GM19099 (cell line): ENCODE results near the gene DCTN5.

ENCODE experiments used
- POLR2A ChIP-seq: IDR thresholded peaks from 3 replicates; pipeline ENCODE4 v1.6.1; 2011; ENCODE audit warnings: low read depth; ENCODE audit not compliant: insufficient read length; ENCODE audit errors: extremely low read depth

DCTN5 gene

DNA sequence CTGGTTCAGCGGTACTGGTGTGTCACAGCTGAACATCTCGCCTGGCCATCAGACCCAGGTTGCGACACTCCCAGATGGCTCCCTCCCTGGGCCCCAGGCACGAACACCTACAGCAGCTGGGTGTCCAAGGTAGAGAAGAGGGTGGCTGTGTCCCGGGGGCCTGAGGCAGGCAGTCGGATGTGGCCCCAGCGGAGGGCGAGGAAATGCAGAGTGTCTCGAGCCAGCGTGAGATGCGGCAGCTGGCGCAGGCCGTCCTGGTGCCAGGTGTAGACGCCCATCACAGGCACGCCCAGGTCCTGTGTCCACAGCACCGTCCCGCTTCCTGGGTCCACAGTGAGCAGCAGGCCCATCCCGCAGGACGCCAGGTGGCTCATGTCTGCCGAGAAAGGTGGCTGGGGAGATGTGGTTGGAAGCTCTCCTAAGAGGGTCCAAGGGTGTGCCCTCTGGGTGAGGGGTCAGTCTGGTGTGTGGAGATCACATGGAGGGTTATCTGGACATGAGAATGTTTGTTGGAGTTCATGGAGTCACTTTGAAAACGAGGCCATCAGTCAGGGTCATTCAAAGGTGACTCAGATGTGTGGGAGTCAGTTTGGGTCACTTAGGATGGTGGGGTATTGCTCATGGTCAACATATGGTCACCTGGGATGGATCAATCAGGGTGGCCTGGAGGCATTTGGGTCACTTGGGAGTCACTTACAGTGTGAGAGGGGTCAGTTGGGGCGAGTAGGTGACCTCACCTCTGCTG, 63.7 kb downstream of the DCTN5 start:
- TF ChIP-seq POLR2A, result no peak

DNA sequence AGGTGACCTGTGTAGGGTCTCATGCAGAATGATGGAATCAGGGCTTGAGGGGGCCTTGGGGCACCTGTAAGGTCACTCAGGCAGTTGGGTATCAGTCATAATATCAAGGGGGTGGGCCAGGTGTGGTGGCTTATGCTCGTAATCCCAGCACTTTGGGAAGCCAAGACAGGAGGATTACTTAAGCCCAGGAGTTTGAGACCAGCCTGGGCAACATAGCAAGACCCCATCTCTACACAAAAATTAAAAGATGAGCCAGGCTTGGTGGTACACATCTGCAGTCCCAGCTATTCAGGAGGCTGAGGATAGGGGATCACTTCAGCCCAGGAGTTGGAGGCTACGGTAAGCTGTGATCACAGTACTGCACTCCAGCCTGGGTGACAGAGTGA, 64.2 kb downstream of the DCTN5 start:
- no peak for TF ChIP-seq POLR2A

DNA sequence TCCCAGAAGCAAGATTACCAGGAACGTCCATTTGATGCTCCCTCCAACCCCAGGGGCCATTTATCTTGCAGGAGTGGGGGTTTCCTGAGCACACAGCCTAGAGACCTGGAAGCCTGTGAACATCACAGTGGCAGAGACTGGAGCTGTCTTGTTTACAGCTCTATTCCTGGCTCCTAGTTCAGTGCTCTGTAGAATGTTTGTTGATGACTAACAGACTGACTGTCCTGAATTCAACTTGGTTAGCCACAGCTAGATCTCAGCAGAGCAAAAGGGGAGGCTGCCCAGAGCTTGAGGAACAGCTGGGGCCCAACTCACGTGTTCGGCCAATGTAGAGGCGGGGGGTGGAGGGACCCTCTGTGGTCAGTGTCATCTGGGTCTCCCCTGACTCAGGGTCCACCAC, 65.2 kb downstream of the DCTN5 start:
- TF ChIP-seq POLR2A, result no peak

DNA sequence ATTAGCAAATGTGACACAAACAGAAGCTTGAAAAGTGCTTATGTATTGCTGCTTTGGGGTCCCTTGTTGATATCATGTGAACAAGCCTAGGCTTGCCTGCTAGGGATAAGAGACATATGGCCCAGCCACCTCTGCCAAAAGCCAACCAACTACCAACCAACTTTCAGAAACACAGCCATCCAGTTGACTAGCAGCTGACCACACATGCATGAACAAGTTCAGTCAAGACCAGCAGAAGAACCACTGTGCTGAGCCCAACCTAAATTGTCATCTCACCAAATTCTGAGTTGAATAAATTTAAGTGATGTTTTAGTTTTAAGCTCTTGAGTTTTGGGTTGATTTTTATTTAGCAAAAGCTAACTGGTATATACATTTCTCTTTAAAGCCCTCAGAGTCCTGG, 68.3 kb downstream of the DCTN5 start:
- TF ChIP-seq POLR2A, result no peak

DNA sequence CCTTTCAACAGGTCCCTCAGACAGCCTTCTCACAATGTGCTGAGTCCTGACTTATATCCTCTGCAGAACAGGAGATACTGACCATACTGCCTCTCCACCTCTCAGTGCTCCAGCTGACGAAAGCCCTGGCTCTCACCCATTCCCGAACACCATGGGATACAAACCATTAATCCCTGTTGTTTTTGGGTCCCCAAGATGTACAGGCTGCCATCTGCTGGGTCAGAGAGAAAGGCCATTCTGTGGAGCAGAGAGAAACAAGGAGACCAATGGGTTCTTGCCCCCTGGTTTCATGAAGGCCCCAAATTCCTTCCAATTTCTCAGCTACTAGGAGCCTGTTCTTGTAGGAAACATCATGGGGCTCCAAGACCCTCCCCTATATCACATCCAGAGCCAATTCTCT, 68.7 kb downstream of the DCTN5 start:
- no peak for TF ChIP-seq POLR2A

DNA sequence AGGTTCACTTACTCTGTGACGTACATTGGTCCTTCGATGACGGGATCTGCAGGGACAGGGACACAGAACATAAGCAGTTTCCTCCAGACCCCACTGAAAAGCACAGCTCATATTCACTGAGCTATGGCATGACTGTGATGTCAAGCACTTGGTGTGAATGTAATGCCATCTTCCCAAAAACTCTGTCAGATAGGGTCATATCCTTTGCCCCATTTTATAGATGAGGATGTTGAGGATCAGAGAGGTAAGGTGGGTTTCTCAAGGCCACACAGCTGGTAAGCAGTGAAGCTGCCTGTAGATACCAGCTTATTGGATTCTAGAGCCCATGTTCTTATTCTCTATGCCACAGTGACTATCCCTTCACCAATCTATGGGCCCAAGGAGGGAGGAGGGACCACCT, 69.2 kb downstream of the DCTN5 start:
- no peak for TF ChIP-seq POLR2A

DNA sequence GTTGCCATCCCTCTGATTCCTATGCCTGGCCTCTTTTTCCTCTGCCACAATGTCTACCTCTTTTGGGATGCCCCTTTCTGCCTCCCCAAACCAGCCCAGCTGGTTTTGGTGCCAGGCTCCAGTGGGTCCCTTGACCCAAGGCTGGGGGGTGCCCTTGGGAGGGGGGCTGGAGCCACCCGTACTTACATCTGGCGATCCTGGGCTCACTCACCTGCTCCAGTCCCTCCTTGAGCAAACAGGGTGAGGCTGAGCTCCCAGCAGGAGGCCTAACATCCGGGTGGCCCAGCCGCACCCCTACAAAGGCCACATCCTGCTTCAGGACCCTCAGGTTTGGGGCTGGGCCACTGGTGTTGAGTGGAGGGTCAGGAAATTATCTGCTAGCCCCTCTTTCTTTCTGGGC, 70.5 kb downstream of the DCTN5 start:
- no peak for TF ChIP-seq POLR2A

DNA sequence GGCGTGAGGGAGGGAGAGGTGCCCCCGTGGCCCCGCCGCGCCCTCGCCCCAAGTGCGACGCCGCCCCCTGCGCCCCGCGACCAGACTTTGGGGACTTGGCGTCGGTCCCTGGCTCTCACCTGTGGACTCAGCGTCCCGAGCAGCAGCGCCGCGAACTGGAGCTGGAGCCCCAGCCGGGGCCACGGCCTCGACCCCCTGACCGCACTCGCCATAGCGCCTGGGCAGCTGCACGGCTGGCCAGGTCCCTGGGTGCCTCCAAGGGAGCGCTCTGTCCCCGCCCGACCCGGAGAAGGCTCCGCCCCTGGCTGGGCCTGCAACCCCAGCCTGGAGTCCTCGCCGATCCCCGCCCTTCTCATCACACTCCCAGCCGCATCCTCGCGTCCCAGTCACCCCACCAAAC, 71.7 kb downstream of the DCTN5 start, which contains the start of gene ERN2:
TSS of gene ERN2 (minus strand) at position 247 of the 400 bp plus-strand sequence. CDS start at position 212, 35 bp downstream.
- TF ChIP-seq POLR2A, result no peak

DNA sequence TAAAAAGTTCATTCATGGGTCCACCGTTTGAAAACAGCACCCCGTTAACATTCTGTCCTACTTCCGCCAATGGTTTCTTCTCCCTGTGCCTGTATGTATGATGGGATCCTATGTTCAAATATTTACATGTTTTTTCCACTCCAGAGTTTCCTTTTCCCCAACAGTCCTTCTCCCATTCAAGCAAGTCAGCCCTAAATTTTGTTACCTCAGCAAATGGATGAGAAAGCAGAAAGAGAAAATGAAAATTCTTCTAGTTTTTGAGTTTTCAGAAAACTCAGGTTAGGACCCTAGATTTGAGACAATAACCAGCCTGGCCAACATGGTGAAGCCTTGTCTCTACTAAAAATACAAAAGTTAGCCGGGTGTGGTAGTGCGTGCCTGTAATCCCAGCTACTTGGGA, 75.2 kb downstream of the DCTN5 start:
- TF ChIP-seq POLR2A, result no peak

DNA sequence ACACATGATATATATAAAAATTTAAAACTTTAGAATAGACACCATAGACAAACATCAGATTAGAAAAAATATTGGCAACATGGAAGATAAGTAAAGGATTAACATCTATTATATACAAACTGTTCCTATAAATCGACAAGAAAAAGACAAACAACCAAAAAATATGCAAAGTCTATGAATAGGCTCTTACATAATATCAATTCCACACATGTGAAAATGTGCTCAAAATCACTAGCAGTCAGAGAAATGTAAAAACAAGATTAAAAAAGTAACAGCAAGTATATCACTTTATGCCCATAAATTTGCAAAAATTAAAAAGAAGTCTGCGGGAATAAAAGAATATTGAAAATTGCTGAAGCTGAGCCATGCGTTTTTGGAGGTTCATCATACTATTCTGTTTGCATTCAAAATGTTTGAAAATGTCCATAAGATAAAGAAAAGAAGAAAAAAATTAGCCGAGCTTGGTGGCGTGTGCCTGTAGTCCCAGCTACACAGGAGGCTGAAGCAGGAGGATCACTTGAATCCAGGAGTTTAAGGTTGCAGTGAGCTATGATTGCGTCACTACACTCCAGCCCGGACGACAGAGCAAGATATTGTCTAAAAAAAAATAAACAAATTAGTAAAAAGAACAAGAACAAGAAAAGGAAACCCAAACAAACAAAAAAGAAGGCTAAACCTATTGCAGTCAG, 83.0 kb downstream of the DCTN5 start:
- no peak for TF ChIP-seq POLR2A

DNA sequence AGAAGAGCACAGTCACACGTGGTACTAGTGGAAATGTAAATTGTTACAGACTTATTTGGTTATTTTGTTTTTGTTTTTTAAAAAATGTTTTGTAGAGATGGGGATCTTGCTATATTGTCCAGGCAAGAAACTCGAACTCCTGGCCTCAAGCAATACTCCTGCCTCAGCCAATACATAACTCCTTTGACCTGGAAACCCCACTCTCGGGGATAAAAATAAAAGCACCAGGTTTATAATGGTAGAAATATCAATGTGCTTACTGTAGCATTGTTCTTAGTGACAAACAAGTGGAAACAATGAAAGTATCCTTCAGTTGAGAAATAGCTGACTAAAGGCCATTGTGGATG, 83.5 kb downstream of the DCTN5 start:
- TF ChIP-seq POLR2A, result no peak

DNA sequence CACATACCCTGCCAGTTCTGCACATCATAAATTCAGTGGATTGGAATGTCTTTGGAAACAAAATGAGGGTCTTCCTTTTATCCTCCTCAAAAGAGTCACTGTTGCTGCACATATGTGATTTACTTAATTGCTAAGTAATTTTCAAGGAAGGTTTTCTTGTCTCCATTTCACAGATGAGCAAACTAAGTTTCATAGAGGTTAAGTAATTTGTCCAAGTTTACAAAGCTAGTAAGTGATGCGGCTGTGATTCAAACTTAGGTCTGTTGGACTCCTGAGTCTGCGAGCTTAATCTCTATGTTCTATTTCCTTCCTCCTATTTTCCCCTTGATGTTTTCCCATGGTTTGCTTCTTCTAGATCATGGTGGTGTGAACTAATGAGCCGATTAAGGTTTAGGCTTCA, 85.4 kb downstream of the DCTN5 start:
- TF ChIP-seq POLR2A, result no peak
